Endothelial cell of umbilical vein (primary cell): ENCODE results near the gene PHF2.

Experiments used
- CTCF ChIP-seq, 2 donors: IDR thresholded peaks; 1 replicate in 1 of 2; 2 replicates in 1 of 2; pipeline ENCODE4 v1.5.1; 2011; ENCODE audit warnings: low read length in 2 of 2, mild to moderate bottlenecking in 2 of 2, moderate library complexity in 2 of 2, control low read depth in 1 of 2, inconsistent platforms in 1 of 2, low read depth in 1 of 2; ENCODE audit not compliant: insufficient read depth in 1 of 2; ENCODE audit errors: extremely low read depth in 1 of 2
- EZH2 ChIP-seq: IDR thresholded peaks from 2 replicates; pipeline ENCODE4 v1.6.1; 2012; ENCODE audit warnings: borderline replicate concordance, low read depth, mild to moderate bottlenecking, moderate library complexity, low read length, inconsistent platforms; ENCODE audit not compliant: severe bottlenecking
- MYC ChIP-seq: IDR thresholded peaks from one replicate; pipeline ENCODE4 v1.6.1; 2011; ENCODE audit warnings: mild to moderate bottlenecking, low read depth, low read length

GRCh38 chr9:93624977-93625376 is 48.6 kb downstream of the PHF2 start:
- TF ChIP-seq MYC (no peak), CTCF (IDR thresholded peaks at IDR 0.05; ENCODE audit: extremely low read depth in 1 of 2, insufficient read depth in 1 of 2, low read depth in 1 of 2, low read length in 2 of 2) (no peak), EZH2 (no peak)
